GM12864 (cell line): ENCODE data around the gene NF1.
"Not testable (repeated sequence)": the region's sequence is repeated elsewhere in the genome, so short reads cannot be mapped to it uniquely, and the experiment has no call there.

Experiments used
- DNase-seq: peaks from one replicate; pipeline ENCODE4 v3.0.0-alpha.2; 2011; ENCODE audit warnings: low read depth
- H3K4me3 ChIP-seq: 2 replicates; pipeline ENCODE4 v1.5.1; 2011; ENCODE audit warnings: mild to moderate bottlenecking, low read depth, low read length, control low read depth
- TF ChIP-seq, protein P1 (sequence below): IDR thresholded peaks from 2 replicates; pipeline ENCODE4 v1.5.1; 2011; ENCODE audit warnings: low read depth, mild to moderate bottlenecking, moderate library complexity, low read length, control low read depth, inconsistent platforms; ENCODE audit errors: missing control alignments

The NF1 gene

DNA sequence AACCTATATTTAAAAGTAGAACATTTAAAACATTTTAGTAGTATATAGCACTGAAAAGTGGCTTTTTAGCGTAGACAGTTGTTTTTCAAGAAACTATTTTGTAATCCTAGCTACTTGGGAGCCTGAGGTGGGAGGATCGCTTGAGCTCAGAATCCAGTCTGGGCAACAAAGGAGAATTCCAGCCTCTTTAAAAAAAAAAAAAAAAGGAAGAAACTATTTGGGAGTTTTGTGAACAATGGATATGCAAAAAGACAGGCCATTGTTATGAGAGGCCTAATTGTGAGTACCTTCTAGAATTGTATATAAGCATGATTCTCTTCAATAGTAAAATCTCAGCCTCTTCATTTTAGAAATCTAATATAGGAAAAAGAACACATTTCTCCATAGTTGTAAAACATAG lies 184.6 kb downstream of the NF1 start:
- no peak overlapping the region for H3K4me3 ChIP-seq
- TF ChIP-seq, protein P1, sequence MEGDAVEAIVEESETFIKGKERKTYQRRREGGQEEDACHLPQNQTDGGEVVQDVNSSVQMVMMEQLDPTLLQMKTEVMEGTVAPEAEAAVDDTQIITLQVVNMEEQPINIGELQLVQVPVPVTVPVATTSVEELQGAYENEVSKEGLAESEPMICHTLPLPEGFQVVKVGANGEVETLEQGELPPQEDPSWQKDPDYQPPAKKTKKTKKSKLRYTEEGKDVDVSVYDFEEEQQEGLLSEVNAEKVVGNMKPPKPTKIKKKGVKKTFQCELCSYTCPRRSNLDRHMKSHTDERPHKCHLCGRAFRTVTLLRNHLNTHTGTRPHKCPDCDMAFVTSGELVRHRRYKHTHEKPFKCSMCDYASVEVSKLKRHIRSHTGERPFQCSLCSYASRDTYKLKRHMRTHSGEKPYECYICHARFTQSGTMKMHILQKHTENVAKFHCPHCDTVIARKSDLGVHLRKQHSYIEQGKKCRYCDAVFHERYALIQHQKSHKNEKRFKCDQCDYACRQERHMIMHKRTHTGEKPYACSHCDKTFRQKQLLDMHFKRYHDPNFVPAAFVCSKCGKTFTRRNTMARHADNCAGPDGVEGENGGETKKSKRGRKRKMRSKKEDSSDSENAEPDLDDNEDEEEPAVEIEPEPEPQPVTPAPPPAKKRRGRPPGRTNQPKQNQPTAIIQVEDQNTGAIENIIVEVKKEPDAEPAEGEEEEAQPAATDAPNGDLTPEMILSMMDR = no peak
- DNase-seq = no peak

DNA sequence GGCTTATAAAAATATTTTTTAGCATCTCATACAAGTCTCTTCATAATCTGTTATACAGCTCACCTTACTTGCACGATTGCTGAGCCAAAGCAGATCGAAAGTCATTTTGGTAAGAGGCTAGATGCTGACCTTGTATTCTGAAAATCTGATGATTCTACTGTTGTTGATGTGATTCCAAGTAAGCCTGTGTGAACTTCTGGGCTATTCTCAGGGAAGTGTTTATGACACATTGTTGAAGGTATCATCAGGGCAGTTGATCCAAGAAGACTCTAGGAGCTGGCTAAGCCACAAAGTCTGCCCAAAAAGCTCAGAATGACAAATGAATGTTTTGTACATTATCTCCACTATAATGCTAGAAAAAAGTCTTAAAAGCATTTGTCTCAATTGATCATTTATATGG lies 186.3 kb downstream of the NF1 start:
- TF ChIP-seq, protein P1 = no peak
- DNase-seq = no peak
- no peak overlapping the region for H3K4me3 ChIP-seq

DNA sequence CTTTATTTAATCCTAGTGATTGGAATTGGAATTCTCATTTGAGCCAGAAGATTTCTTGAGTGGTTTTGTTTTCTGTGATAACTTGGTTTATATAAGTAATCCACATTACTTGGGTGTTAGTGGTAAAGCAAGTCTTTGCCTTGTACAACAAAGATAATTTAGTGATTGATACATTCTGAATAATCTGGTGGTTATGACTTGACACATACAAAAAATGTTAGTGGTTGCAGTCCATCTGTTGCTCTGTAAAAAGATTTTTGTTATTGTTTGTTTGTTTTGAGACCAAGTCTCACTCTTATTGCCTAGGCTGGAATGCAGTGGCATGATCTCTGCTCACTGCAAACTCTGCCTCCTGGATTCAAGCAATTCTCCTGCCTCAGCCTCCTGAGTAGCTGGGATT lies 189.1 kb downstream of the NF1 start:
- DNase-seq = no peak
- no peak overlapping the region for H3K4me3 ChIP-seq
- TF ChIP-seq, protein P1 = no peak

DNA sequence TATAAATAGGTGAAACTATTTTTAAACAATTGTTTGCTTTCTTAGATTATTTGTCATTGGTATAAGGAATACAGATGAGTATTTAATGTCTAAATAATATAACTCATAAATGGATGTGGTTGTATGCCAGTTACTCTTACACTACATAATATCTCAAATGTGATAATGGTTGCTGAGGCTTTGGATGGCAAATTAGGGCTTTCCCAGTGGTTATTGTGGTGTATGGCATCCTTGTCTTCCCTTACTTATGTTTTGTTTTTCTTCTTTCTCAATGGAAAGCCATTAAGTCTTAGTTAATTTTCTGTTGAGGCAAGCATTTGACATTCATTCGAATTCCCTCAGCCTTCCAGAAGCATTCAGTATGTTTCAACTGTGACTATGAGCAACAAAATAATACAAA lies 191.8 kb downstream of the NF1 start:
- TF ChIP-seq, protein P1 = no peak
- DNase-seq = no peak

DNA sequence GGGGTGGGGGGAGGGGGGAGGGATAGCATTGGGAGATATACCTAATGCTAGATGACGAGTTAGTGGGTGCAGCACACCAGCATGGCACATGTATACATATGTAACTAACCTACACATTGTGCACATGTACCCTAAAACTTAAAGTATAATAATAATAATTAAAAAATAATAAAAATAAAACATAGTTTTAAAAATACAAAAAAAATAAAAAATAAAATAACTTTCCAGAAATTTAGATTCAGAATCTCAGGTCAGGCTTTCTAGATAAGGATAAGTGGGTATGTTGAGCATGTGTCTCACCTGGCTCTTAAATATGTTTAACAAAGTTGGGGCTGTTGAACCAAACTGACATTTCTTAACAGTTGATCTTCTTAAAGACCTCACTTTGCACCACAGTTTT lies 193.2 kb downstream of the NF1 start:
- not testable (repeated sequence) for H3K4me3 ChIP-seq, DNase-seq

More for the DNA sequence above, 191.8 kb downstream of the NF1 start:
- no peak overlapping the region for H3K4me3 ChIP-seq

DNA sequence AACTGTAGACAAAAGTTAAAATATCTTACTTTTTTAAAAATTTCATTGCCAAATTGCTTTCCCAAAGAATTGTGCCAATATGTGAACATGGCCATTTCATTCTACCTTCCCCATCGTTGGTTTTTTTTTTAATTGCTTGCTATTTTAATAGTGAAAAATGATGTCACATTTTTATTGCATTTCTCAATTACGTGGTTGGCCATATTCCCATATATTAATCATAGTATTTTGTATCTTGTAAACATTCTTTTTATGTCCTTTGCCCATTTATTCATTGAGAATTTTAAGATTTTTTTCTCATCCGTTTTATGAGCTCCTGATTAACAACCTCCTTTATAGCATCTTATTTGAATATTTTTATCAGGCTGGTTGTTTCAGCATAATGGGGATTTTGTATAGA lies 195.0 kb downstream of the NF1 start:
- DNase-seq = no peak
- TF ChIP-seq, protein P1 = no peak
- no peak overlapping the region for H3K4me3 ChIP-seq

DNA sequence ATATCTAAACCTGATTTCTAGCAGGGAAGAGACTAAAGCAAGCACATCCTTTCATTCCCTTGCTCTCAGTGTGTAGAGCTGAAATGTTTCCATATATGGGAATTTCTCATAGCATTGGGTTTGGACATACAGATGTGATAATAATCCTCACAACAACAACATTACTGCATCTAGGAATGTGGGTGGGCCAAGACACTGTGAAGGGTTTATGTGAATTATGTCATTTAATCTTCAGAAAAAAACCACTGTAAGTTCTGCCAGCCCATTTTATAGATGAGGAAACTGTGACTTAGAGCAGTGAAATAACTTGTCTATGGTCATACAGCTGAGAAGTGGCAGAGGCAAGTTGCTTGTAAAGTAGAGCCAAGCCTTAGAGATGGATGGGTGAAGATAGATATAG lies 197.0 kb downstream of the NF1 start:
- no peak for DNase-seq
- TF ChIP-seq, protein P1 = no peak
- no peak overlapping the region for H3K4me3 ChIP-seq

DNA sequence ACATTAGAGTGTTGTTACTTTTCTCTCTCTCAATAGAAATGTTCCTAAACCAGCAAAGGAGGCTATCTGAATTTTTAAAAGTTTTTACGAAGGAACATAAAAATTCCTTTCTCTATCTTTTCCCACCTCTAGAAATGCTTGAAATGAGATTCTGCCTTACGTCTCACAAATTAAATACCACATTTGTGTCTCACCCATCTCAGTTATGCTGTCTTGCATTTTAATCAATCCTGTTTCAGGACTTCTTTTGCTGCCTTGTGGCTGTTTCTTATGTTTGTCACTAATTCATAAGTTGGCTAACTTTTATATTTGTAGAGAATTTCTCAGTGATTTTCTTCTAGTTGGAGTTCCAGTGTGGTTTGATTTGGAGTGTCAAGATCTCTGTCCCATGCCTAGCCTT lies 198.8 kb downstream of the NF1 start:
- H3K4me3 ChIP-seq = no peak overlapping the region
- no peak for DNase-seq
- TF ChIP-seq, protein P1 = no peak
